HEK293 (cell line): ENCODE data around the gene IREB2.

Source experiments
- CTCF ChIA-PET: fragments of 350-600 bp; formaldehyde crosslinking; extraction: SDS; loops from one replicate; lab custom pipeline; 2021; ENCODE audit warnings: antibody characterized with exemption; lab: Yijun Ruan, JAX
- POLR2A ChIA-PET: fragments of 300-600 bp; formaldehyde crosslinking; extraction: SDS; loops from one replicate; lab custom pipeline; 2020; ENCODE audit warnings: antibody characterized with exemption, inconsistent platforms; lab: Yijun Ruan, JAX
- H3K27ac ChIP-seq: fragments of 200-500 bp; sonication (Bioruptor generic); 2 replicates; pipeline ENCODE4 v1.5.1; 2014; ENCODE audit warnings: low read depth, low read length, control low read depth, inconsistent platforms; ENCODE audit errors: extremely low read depth
- H3K36me3 ChIP-seq, 2 experiments: fragments of 200-500 bp in 1 of 2; sonication (Bioruptor generic) in 1 of 2; 1 replicate in 1 of 2; 2 replicates in 1 of 2; pipeline ENCODE4 v1.5.1; 2014 to 2017; ENCODE audit warnings: inconsistent platforms in 2 of 2, low read length in 2 of 2; ENCODE audit not compliant: control insufficient read depth in 2 of 2, insufficient read depth in 1 of 2
- H3K4me1 ChIP-seq: fragments of 200-500 bp; sonication (Bioruptor generic); 2 replicates; pipeline ENCODE4 v1.5.1; 2014; ENCODE audit warnings: mild to moderate bottlenecking, low read length, inconsistent platforms; ENCODE audit not compliant: control insufficient read depth, insufficient read depth
- H3K4me3 ChIP-seq: 2 replicates; pipeline ENCODE4 v1.5.1; 2011; ENCODE audit warnings: low read depth, mild to moderate bottlenecking, control low read depth, low read length, moderate library complexity
- H3K9me3 ChIP-seq: fragments of 200-500 bp; sonication (Bioruptor generic); 2 replicates; pipeline ENCODE4 v1.5.1; 2014; ENCODE audit warnings: low read depth, low read length, inconsistent platforms; ENCODE audit not compliant: control insufficient read depth, insufficient read depth
- GLIS2 ChIP-seq: fragments of 450-650 bp; formaldehyde crosslinking; IDR thresholded peaks from 2 replicates; pipeline ENCODE4 v1.5.1; 2016; ENCODE audit warnings: missing biosample characterization, missing genetic modification characterization
- HOXC10 ChIP-seq: sonication (generic); formaldehyde crosslinking; IDR thresholded peaks from 2 replicates; pipeline ENCODE4 v1.8.1; 2023; ENCODE audit warnings: mild to moderate bottlenecking, missing genetic modification reagents
- ZBTB8A ChIP-seq: fragments of 450-650 bp; formaldehyde crosslinking; IDR thresholded peaks from 2 replicates; pipeline ENCODE4 v1.5.1; 2016; ENCODE audit warnings: missing biosample characterization, missing genetic modification characterization
- ZIC2 ChIP-seq: fragments of 450-650 bp; formaldehyde crosslinking; IDR thresholded peaks from 2 replicates; pipeline ENCODE4 v1.5.1; 2016; ENCODE audit warnings: missing biosample characterization, missing genetic modification characterization
- ZNF114 ChIP-seq: fragments of 450-650 bp; formaldehyde crosslinking; IDR thresholded peaks from 2 replicates; pipeline ENCODE4 v1.5.0; 2017; ENCODE audit warnings: missing biosample characterization, missing genetic modification characterization
- ZNF121 ChIP-seq: fragments of 450-650 bp; formaldehyde crosslinking; IDR thresholded peaks from 2 replicates; pipeline ENCODE4 v1.5.1; 2016; ENCODE audit warnings: missing biosample characterization, missing genetic modification characterization
- ZNF335 ChIP-seq: fragments of 450-650 bp; formaldehyde crosslinking; conservative IDR thresholded peaks from 2 replicates; pipeline ENCODE4 v1.5.1; 2016; ENCODE audit warnings: missing biosample characterization, missing genetic modification characterization
- ZNF341 ChIP-seq: fragments of 450-650 bp; formaldehyde crosslinking; IDR thresholded peaks from 2 replicates; pipeline ENCODE4; 2016; ENCODE audit warnings: low read depth, missing biosample characterization, missing genetic modification characterization
- ZNF433 ChIP-seq: fragments of 450-650 bp; formaldehyde crosslinking; IDR thresholded peaks from 2 replicates; pipeline ENCODE4 v1.5.1; 2016; ENCODE audit warnings: missing biosample characterization, missing genetic modification characterization, low read depth
- ZNF561 ChIP-seq: fragments of 450-650 bp; IDR thresholded peaks from 2 replicates; pipeline ENCODE4 v1.5.1; 2018; ENCODE audit warnings: missing biosample characterization, missing genetic modification characterization, borderline replicate concordance
- ZNF664 ChIP-seq: fragments of 450-650 bp; formaldehyde crosslinking; IDR thresholded peaks from 2 replicates; pipeline ENCODE4 v1.5.1; 2016; ENCODE audit warnings: missing biosample characterization, missing genetic modification characterization
- TF ChIP-seq, protein P1 (sequence below): fragments of 450-650 bp; formaldehyde crosslinking; IDR thresholded peaks from 2 replicates; pipeline ENCODE4 v1.5.1; 2016; ENCODE audit warnings: missing biosample characterization, missing genetic modification characterization
- TF ChIP-seq, protein P2 (sequence below): fragments of 450-650 bp; formaldehyde crosslinking; IDR thresholded peaks from 2 replicates; pipeline ENCODE4 v1.5.1; 2016; ENCODE audit warnings: missing biosample characterization, missing genetic modification characterization
- TF ChIP-seq, protein P3 (sequence below): fragments of 450-650 bp; formaldehyde crosslinking; IDR thresholded peaks from 2 replicates; pipeline ENCODE4 v1.5.1; 2016; ENCODE audit warnings: missing biosample characterization, missing genetic modification characterization
- TF ChIP-seq, protein P4 (sequence below): sonication (generic); formaldehyde crosslinking; IDR thresholded peaks from 2 replicates; pipeline ENCODE4 v1.8.1; 2022; ENCODE audit warnings: mild to moderate bottlenecking, moderate library complexity, missing genetic modification reagents
- TF ChIP-seq, protein P5 (sequence below): fragments of 450-650 bp; formaldehyde crosslinking; IDR thresholded peaks from 2 replicates; pipeline ENCODE4 v1.5.1; 2016; ENCODE audit warnings: missing biosample characterization, missing genetic modification characterization

Gene IREB2

DNA sequence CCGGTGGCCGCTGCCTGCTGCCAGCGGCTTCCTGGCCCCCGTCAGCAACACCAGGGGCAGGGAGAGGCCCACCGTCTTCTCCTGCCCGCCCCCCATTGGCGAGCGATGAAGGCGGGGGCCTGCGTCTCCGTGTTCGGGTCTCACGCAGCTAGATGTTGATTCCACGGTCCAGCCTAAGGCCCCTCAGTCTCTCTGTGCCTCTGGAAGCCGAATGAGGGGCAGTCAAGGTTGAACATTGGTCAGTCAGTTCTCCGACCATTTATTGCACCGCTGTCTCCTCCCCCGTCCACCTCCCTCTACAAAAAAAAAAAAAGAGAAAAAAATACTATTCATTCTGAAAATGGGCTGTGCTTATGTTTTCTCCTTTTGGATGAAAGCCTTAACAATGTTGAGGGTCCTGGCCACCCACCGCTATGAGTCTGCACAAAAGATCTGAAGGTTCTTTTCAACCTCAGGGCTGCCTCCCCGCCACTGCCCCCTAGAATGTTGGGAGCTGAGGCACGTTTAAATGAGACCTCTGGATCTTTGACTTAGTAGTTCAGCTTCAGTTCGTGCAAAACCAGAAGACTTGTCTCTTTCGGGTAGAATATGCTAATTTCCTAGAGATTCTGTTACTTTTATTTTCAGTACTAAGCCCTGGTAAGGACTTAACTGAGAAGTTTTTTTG lies 736 bp downstream of the IREB2 start:
- ChIA-PET POLR2A (interaction anchor here (0.7 to 3.9 kb wide), 11 partner anchors 11 to 308 kb away, joined by 3 to 43 read pairs (median 3); partner anchors contain the start of genes CHRNA5 and SKIC8), CTCF (interaction anchor here (0.5 to 1.8 kb wide), 7 partner anchors 16 to 243 kb away, joined by 3 to 19 read pairs (median 3); partner anchors contain the start of gene CRABP1)
- H3K27ac ChIP-seq, result peak overlapping the region; percentile 93

More for the DNA sequence above, 736 bp downstream of the IREB2 start:
- no peaks in the 10 kb centered on the region for H3K9me3 ChIP-seq
- H3K4me1 ChIP-seq, result peaks cover 9% of the 10 kb centered on the region; the same call in 1 of the 2 replicates
- H3K4me3 ChIP-seq, result peak overlapping the region; percentile 99
- peaks cover 37 to 39% of the 10 kb centered on the region in 2 experiments for H3K36me3 ChIP-seq
- TF ChIP-seq ZNF114 (tag by site-specific recombination) (no peak), ZNF433 (no peak), ZNF341 (peak; percentile 93), GLIS2 (tag by site-specific recombination) (peak; percentile 75), HOXC10 (CRISPR knock-in tag) (0 out of 2 replicates have a peak, but pooled peaks have one; percentile 2), ZNF664 (tag by site-specific recombination) (no peak), ZBTB8A (tag by site-specific recombination) (no peak), ZNF335 (tag by site-specific recombination) (peak; percentile 52), ZNF561 (tag by site-specific recombination) (0 out of 2 replicates have a peak, but pooled peaks have one; percentile 11), ZNF121 (tag by site-specific recombination) (0 out of 2 replicates have a peak, but pooled peaks have one; percentile 36), ZIC2 (tag by site-specific recombination) (peak; percentile 47)
- TF ChIP-seq, protein P1, sequence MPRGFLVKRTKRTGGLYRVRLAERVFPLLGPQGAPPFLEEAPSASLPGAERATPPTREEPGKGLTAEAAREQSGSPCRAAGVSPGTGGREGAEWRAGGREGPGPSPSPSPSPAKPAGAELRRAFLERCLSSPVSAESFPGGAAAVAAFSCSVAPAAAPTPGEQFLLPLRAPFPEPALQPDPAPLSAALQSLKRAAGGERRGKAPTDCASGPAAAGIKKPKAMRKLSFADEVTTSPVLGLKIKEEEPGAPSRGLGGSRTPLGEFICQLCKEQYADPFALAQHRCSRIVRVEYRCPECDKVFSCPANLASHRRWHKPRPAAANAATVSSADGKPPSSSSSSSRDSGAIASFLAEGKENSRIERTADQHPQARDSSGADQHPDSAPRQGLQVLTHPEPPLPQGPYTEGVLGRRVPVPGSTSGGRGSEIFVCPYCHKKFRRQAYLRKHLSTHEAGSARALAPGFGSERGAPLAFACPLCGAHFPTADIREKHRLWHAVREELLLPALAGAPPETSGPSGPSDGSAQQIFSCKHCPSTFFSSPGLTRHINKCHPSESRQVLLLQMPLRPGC, result no peak
- TF ChIP-seq, protein P2, sequence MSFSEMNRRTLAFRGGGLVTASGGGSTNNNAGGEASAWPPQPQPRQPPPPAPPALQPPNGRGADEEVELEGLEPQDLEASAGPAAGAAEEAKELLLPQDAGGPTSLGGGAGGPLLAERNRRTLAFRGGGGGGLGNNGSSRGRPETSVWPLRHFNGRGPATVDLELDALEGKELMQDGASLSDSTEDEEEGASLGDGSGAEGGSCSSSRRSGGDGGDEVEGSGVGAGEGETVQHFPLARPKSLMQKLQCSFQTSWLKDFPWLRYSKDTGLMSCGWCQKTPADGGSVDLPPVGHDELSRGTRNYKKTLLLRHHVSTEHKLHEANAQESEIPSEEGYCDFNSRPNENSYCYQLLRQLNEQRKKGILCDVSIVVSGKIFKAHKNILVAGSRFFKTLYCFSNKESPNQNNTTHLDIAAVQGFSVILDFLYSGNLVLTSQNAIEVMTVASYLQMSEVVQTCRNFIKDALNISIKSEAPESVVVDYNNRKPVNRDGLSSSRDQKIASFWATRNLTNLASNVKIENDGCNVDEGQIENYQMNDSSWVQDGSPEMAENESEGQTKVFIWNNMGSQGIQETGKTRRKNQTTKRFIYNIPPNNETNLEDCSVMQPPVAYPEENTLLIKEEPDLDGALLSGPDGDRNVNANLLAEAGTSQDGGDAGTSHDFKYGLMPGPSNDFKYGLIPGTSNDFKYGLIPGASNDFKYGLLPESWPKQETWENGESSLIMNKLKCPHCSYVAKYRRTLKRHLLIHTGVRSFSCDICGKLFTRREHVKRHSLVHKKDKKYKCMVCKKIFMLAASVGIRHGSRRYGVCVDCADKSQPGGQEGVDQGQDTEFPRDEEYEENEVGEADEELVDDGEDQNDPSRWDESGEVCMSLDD (tag by site-specific recombination), result no peak
- TF ChIP-seq, protein P3, sequence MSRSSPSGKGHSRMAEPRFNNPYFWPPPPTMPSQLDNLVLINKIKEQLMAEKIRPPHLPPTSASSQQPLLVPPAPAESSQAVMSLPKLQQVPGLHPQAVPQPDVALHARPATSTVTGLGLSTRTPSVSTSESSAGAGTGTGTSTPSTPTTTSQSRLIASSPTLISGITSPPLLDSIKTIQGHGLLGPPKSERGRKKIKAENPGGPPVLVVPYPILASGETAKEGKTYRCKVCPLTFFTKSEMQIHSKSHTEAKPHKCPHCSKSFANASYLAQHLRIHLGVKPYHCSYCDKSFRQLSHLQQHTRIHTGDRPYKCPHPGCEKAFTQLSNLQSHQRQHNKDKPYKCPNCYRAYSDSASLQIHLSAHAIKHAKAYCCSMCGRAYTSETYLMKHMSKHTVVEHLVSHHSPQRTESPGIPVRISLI (tag by site-specific recombination), result peak; percentile 23; the same call in 1 of the 2 replicates
- TF ChIP-seq, protein P4, sequence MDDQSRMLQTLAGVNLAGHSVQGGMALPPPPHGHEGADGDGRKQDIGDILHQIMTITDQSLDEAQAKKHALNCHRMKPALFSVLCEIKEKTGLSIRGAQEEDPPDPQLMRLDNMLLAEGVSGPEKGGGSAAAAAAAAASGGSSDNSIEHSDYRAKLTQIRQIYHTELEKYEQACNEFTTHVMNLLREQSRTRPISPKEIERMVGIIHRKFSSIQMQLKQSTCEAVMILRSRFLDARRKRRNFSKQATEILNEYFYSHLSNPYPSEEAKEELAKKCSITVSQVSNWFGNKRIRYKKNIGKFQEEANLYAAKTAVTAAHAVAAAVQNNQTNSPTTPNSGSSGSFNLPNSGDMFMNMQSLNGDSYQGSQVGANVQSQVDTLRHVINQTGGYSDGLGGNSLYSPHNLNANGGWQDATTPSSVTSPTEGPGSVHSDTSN, result 0 out of 2 replicates have a peak, but pooled peaks have one; percentile 18
- TF ChIP-seq, protein P5, sequence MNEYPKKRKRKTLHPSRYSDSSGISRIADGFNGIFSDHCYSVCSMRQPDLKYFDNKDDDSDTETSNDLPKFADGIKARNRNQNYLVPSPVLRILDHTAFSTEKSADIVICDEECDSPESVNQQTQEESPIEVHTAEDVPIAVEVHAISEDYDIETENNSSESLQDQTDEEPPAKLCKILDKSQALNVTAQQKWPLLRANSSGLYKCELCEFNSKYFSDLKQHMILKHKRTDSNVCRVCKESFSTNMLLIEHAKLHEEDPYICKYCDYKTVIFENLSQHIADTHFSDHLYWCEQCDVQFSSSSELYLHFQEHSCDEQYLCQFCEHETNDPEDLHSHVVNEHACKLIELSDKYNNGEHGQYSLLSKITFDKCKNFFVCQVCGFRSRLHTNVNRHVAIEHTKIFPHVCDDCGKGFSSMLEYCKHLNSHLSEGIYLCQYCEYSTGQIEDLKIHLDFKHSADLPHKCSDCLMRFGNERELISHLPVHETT, result no peak
- TF ChIP-seq, all 188 proteins: peak for 9
